ENCODE measurements around the gene RAI2.
"Not testable (repeated sequence)": the region's sequence is repeated elsewhere in the genome, so short reads cannot be mapped to it uniquely, and the experiment has no call there.

Gene RAI2

GRCh38 chrX:17787557-17787956 lies 73.5 kb downstream of the RAI2 start:
- Histone ChIP-seq H3K4me3 (ENCODE audit: low read length, poor library complexity, severe bottlenecking) (no peak overlapping the region), H3K36me3 (ENCODE audit: insufficient read depth, low read length) (no peaks in the 10 kb centered on the region), H3K9me3 (ENCODE audit: insufficient read depth, low read depth, low read length) (no peaks in the 10 kb centered on the region), H3K9ac (ENCODE audit: low read depth, low read length, poor library complexity, severe bottlenecking) (no peak overlapping the region), H3K27me3 (ENCODE audit: insufficient read depth, low read length, poor library complexity, severe bottlenecking) (no peaks in the 10 kb centered on the region), H3K79me2 (ENCODE audit: insufficient read depth, low read length) (no peaks in the 10 kb centered on the region), H4K20me1 (ENCODE audit: insufficient read depth, low read length, poor library complexity, severe bottlenecking) (no peaks in the 10 kb centered on the region), H2AFZ (ENCODE audit: low read length) (no peak overlapping the region), H3K4me2 (ENCODE audit: low read depth, low read length, poor library complexity, severe bottlenecking) (no peak overlapping the region), H3F3A (ENCODE audit: low read depth) (no peaks in the 10 kb centered on the region), H3K9me2 (replicated peaks; ENCODE audit: low read depth, low read length) (no peaks in the 10 kb centered on the region), H3K4me1 (ENCODE audit: insufficient read depth, low read length, poor library complexity, severe bottlenecking) (no peaks in the 10 kb centered on the region)
- no peak for TF ChIP-seq CTCF (conservative IDR thresholded peaks at IDR 0.05; ENCODE audit: low read length)
- TF ChIP-seq EZH2phosphoT487 (IDR thresholded peaks at IDR 0.05; ENCODE audit: borderline replicate concordance) = no peak

DNA sequence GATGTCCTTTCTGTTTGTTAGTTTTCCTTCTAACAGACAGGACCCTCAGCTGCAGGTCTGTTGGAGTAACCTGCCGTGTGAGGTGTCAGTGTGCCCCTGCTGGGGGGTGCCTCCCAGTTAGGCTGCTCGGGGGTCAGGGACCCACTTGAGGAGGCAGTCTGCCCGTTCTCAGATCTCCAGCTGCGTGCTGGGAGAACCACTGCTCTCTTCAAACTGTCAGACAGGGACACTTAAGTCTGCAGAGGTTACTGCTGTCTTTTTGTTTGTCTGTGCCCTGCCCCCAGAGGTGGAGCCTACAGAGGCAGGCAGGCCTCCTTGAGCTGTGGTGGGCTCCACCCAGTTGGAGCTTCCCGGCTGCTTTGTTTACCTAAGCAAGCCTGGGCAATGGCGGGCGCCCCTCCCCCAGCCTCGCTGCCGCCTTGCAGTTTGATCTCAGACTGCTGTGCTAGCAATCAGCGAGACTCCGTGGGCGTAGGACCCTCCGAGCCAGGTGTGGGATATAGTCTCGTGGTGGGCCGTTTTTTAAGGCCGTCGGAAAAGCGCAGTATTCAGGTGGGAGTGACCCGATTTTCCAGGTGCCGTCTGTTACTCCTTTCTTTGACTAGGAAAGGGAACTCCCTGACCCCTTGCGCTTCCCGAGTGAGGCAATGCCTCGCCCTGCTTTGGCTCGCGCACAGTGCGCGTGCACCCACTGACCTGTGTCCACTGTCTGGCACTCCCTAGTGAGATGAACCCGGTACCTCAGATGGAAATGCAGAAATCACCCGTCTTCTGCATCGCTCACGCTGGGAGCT lies 74.3 kb downstream of the RAI2 start:
- H3K9ac ChIP-seq (ENCODE audit: low read depth, low read length, poor library complexity, severe bottlenecking); H2AFZ ChIP-seq (ENCODE audit: low read length): not testable (repeated sequence)

GRCh38 chrX:17779434-17779833 lies 81.7 kb downstream of the RAI2 start:
- no peaks in the 10 kb centered on the region for H3F3A ChIP-seq (ENCODE audit: low read depth)
- H3K9me3 ChIP-seq (ENCODE audit: insufficient read depth, low read depth, low read length) = no peaks in the 10 kb centered on the region
- H3K79me2 ChIP-seq (ENCODE audit: insufficient read depth, low read length) = no peaks in the 10 kb centered on the region
- no peak overlapping the region for H2AFZ ChIP-seq (ENCODE audit: low read length)
- no peaks in the 10 kb centered on the region for H3K4me1 ChIP-seq (ENCODE audit: insufficient read depth, low read length, poor library complexity, severe bottlenecking)
- no peak overlapping the region for H3K9ac ChIP-seq (ENCODE audit: low read depth, low read length, poor library complexity, severe bottlenecking)
- H3K9me2 ChIP-seq (replicated peaks; ENCODE audit: low read depth, low read length) = no peaks in the 10 kb centered on the region
- H3K4me2 ChIP-seq (ENCODE audit: low read depth, low read length, poor library complexity, severe bottlenecking) = no peak overlapping the region
- no peaks in the 10 kb centered on the region for H3K27me3 ChIP-seq (ENCODE audit: insufficient read depth, low read length, poor library complexity, severe bottlenecking)
- H3K4me3 ChIP-seq (ENCODE audit: low read length, poor library complexity, severe bottlenecking) = no peak overlapping the region
- TF ChIP-seq EZH2phosphoT487 (IDR thresholded peaks at IDR 0.05; ENCODE audit: borderline replicate concordance) (no peak), CTCF (conservative IDR thresholded peaks at IDR 0.05; ENCODE audit: low read length) (no peak)
- H4K20me1 ChIP-seq (ENCODE audit: insufficient read depth, low read length, poor library complexity, severe bottlenecking) = no peaks in the 10 kb centered on the region
- no peaks in the 10 kb centered on the region for H3K36me3 ChIP-seq (ENCODE audit: insufficient read depth, low read length)

More for the DNA sequence above, 74.3 kb downstream of the RAI2 start:
- H3K9me2 ChIP-seq (replicated peaks; ENCODE audit: low read depth, low read length); H3K27me3 ChIP-seq (ENCODE audit: insufficient read depth, low read length, poor library complexity, severe bottlenecking); H3K4me2 ChIP-seq (ENCODE audit: low read depth, low read length, poor library complexity, severe bottlenecking); H3K4me1 ChIP-seq (ENCODE audit: insufficient read depth, low read length, poor library complexity, severe bottlenecking); H4K20me1 ChIP-seq (ENCODE audit: insufficient read depth, low read length, poor library complexity, severe bottlenecking); H3K9me3 ChIP-seq (ENCODE audit: insufficient read depth, low read depth, low read length); H3F3A ChIP-seq (ENCODE audit: low read depth); H3K79me2 ChIP-seq (ENCODE audit: insufficient read depth, low read length); H3K4me3 ChIP-seq (ENCODE audit: low read length, poor library complexity, severe bottlenecking); H3K36me3 ChIP-seq (ENCODE audit: insufficient read depth, low read length): not testable (repeated sequence)

DNA sequence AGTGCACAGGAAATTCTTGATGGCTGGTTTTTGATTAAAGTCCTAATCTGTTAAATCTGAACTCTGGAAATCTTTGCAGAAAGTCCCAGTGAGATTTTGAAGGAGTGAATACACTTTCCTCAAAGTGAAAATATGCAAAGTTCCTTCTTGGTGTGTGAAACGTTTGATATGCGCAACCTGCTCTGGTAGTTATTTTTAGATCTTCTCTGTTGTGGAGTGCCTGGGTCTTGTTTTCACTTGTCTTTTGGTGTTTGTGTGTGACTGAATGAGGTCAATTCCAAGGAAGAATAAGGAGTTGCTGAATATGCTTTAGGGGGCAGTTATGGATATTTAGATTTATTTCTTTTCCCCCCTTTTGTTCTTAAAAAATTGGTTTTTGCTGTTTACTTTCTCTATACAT lies 82.1 kb downstream of the RAI2 start:
- no peak for TF ChIP-seq EZH2phosphoT487 (IDR thresholded peaks at IDR 0.05; ENCODE audit: borderline replicate concordance)
- TF ChIP-seq CTCF (conservative IDR thresholded peaks at IDR 0.05; ENCODE audit: low read length) = no peak
- Histone ChIP-seq H3K4me1 (ENCODE audit: insufficient read depth, low read length, poor library complexity, severe bottlenecking) (no peaks in the 10 kb centered on the region), H4K20me1 (ENCODE audit: insufficient read depth, low read length, poor library complexity, severe bottlenecking) (no peaks in the 10 kb centered on the region), H3K27me3 (ENCODE audit: insufficient read depth, low read length, poor library complexity, severe bottlenecking) (no peaks in the 10 kb centered on the region), H2AFZ (ENCODE audit: low read length) (no peak overlapping the region), H3F3A (ENCODE audit: low read depth) (no peaks in the 10 kb centered on the region), H3K36me3 (ENCODE audit: insufficient read depth, low read length) (no peaks in the 10 kb centered on the region), H3K79me2 (ENCODE audit: insufficient read depth, low read length) (no peaks in the 10 kb centered on the region), H3K4me2 (ENCODE audit: low read depth, low read length, poor library complexity, severe bottlenecking) (no peak overlapping the region), H3K9me2 (replicated peaks; ENCODE audit: low read depth, low read length) (no peaks in the 10 kb centered on the region), H3K9ac (ENCODE audit: low read depth, low read length, poor library complexity, severe bottlenecking) (no peak overlapping the region), H3K4me3 (ENCODE audit: low read length, poor library complexity, severe bottlenecking) (no peak overlapping the region), H3K9me3 (ENCODE audit: insufficient read depth, low read depth, low read length) (no peaks in the 10 kb centered on the region)

All from Loucy (cell line).